Parathyroid adenoma (tissue), 2 donors: Measurements from ENCODE around the gene SH3PXD2B.

Experiments used
- H2AFZ ChIP-seq: fragments of 300-600 bp; sonication (generic); one replicate; pipeline ENCODE4 v1.7.0; 2017; ENCODE audit warnings: antibody characterized with exemption, mild to moderate bottlenecking
- H3K27ac ChIP-seq: fragments of 300-600 bp; sonication (generic); one replicate; pipeline ENCODE4 v1.7.0; 2017
- H3K27me3 ChIP-seq: fragments of 300-600 bp; sonication (generic); one replicate; pipeline ENCODE4 v1.7.0; 2017; ENCODE audit warnings: low read length; ENCODE audit not compliant: control insufficient read depth, insufficient read depth
- H3K36me3 ChIP-seq: fragments of 300-600 bp; sonication (generic); one replicate; pipeline ENCODE4 v1.7.0; 2017; ENCODE audit warnings: low read length; ENCODE audit not compliant: control insufficient read depth, insufficient read depth
- H3K4me1 ChIP-seq: fragments of 300-600 bp; sonication (generic); one replicate; pipeline ENCODE4 v1.7.0; 2017; ENCODE audit warnings: control low read depth
- H3K4me2 ChIP-seq: fragments of 300-600 bp; sonication (generic); one replicate; pipeline ENCODE4 v1.7.0; 2017; ENCODE audit warnings: low read length
- H3K4me3 ChIP-seq: fragments of 300-600 bp; sonication (generic); one replicate; pipeline ENCODE4 v1.7.0; 2017; ENCODE audit warnings: low read depth, low read length
- H3K79me2 ChIP-seq: fragments of 300-600 bp; sonication (generic); one replicate; pipeline ENCODE4 v1.7.0; 2017; ENCODE audit warnings: control low read depth
- H3K9ac ChIP-seq: fragments of 300-600 bp; sonication (generic); one replicate; pipeline ENCODE4 v1.7.0; 2017; ENCODE audit warnings: mild to moderate bottlenecking
- H3K9me3 ChIP-seq: fragments of 300-600 bp; sonication (generic); one replicate; pipeline ENCODE4 v1.7.0; 2017; ENCODE audit warnings: low read length; ENCODE audit not compliant: control insufficient read depth
- CTCF ChIP-seq: fragments of 300-600 bp; sonication (generic); IDR thresholded peaks from one replicate; pipeline ENCODE4 v1.7.0; 2017; ENCODE audit warnings: antibody characterized with exemption, mild to moderate bottlenecking
- donor health status: primary hyperparathyroidism.

The SH3PXD2B gene

GRCh38 chr5:172385010-172385563 lies 69.2 kb downstream of the SH3PXD2B start:
- H3K27me3 ChIP-seq = no peaks in the 10 kb centered on the region
- H2AFZ ChIP-seq = no peak overlapping the region
- H3K9ac ChIP-seq = no peak overlapping the region
- H3K36me3 ChIP-seq = no peaks in the 10 kb centered on the region
- no peak overlapping the region for H3K4me3 ChIP-seq
- TF ChIP-seq CTCF = no peak
- H3K4me2 ChIP-seq = no peak overlapping the region
- no peaks in the 10 kb centered on the region for H3K4me1 ChIP-seq
- no peak overlapping the region for H3K27ac ChIP-seq
- H3K9me3 ChIP-seq = no peaks in the 10 kb centered on the region
- H3K79me2 ChIP-seq = no peaks in the 10 kb centered on the region

- Histone ChIP-seq H3K36me3 (no peaks in the 10 kb centered on the region), H3K27ac (no peak overlapping the region), H2AFZ (no peak overlapping the region), H3K9ac (no peak overlapping the region), H3K4me2 (no peak overlapping the region), H3K27me3 (no peaks in the 10 kb centered on the region), H3K4me1 (no peaks in the 10 kb centered on the region), H3K4me3 (no peak overlapping the region), H3K9me3 (no peaks in the 10 kb centered on the region), H3K79me2 (no peaks in the 10 kb centered on the region)
- TF ChIP-seq CTCF = no peak
Measured at GRCh38 chr5:172383191-172383802, 71.0 kb downstream of the SH3PXD2B start.

GRCh38 chr5:172380987-172381643 lies 73.2 kb downstream of the SH3PXD2B start:
- Histone ChIP-seq H3K4me1 (no peaks in the 10 kb centered on the region), H3K4me3 (no peak overlapping the region), H3K9ac (no peak overlapping the region), H2AFZ (no peak overlapping the region), H3K9me3 (no peaks in the 10 kb centered on the region), H3K36me3 (no peaks in the 10 kb centered on the region), H3K4me2 (no peak overlapping the region), H3K27ac (no peak overlapping the region), H3K79me2 (no peaks in the 10 kb centered on the region), H3K27me3 (no peaks in the 10 kb centered on the region)
- no peak for TF ChIP-seq CTCF

GRCh38 chr5:172380301-172380986 lies 73.9 kb downstream of the SH3PXD2B start:
- H3K36me3 ChIP-seq = no peaks in the 10 kb centered on the region
- H3K9me3 ChIP-seq = no peaks in the 10 kb centered on the region
- H3K79me2 ChIP-seq = no peaks in the 10 kb centered on the region
- no peak overlapping the region for H2AFZ ChIP-seq
- H3K4me3 ChIP-seq = no peak overlapping the region
- H3K4me2 ChIP-seq = no peak overlapping the region
- no peaks in the 10 kb centered on the region for H3K27me3 ChIP-seq
- H3K4me1 ChIP-seq = no peaks in the 10 kb centered on the region
- no peak for TF ChIP-seq CTCF
- H3K27ac ChIP-seq = no peak overlapping the region
- no peak overlapping the region for H3K9ac ChIP-seq
